HG03135 (cell line): ENCODE results near the gene CCM2.

Experiments used
- ATAC-seq: cut with Tn5 transposase; IDR thresholded peaks from one replicate; pipeline ENCODE4 v1.9.1; 2021; ENCODE audit warnings: mild to moderate bottlenecking, moderate library complexity; ENCODE audit not compliant: unreplicated experiment

CCM2 gene

DNA sequence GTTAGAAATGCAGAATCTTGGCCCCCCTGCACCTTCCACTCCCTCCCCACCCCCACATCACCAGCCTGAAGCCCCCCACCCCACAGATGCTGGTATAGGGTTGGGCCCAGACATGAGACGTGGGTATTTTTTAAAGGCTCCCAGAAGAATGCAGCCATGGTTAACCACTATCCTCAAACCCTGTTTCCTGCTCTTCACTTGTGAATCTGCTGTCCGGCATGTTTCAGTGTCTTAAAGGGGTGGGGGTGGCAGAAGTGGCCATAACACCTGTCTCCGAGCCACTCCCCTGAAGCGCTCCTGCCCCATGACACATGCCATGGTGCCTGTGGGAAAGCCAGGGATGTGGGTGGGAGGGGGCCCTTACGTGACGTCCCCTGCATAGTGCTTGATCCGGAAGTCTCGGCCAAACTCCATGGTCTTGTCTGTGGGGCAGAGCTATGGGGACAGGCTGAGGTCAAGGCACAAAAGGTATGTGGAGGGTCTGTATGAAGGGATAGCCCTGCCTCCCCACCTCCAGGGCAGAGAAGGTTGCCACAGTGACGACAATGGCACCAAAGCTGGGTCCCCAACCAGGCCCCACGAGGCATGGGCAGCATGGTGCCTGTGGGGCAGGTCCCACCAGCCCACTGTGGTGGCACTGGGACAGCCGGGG, 30.8 kb upstream of the CCM2 start:
- ATAC-seq: no peak

DNA sequence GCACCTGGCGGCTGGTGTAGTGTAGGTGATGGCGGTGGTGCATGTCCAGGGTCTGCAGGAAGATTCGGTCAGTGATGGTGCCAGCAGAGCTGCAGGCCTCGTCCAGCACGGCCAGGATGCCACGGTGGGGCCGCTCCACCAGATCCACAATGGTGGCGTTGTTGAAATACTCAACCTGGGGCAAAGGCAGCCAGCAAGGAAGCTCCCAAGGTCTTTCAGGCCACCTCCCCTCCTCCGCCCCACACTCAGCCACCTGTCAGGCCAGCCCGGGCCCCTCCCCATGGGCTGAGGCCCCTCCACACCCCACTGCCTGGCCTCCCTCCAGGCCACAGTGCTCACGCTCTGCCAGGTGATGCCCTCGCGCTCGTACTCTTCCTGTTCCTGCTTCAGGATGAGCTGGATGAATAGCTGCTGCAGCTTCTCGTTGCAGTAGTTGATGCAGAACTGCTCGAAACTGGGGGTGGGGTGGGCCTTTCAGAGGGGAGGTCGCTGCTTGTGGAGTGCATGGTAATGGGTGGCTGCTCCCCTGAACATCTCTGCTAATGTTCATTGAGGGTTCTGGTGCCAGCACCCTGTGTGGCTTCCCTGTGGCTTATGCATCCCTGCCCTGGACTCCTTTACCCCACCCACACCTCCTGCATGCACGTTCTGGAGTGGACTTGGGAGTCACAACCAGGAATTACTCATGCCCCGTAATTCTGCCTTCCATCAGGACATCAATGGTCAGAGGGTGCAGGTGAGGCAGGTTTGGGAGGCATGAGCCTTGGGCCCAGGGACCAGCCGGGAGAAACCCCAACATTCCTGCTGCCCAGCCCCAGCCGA, 30.1 kb upstream of the CCM2 start:
- no peak for ATAC-seq

- no peak for ATAC-seq
These were observed 29.4 kb upstream of the CCM2 start for GRCh38 chr7:44970523-44971051.

DNA sequence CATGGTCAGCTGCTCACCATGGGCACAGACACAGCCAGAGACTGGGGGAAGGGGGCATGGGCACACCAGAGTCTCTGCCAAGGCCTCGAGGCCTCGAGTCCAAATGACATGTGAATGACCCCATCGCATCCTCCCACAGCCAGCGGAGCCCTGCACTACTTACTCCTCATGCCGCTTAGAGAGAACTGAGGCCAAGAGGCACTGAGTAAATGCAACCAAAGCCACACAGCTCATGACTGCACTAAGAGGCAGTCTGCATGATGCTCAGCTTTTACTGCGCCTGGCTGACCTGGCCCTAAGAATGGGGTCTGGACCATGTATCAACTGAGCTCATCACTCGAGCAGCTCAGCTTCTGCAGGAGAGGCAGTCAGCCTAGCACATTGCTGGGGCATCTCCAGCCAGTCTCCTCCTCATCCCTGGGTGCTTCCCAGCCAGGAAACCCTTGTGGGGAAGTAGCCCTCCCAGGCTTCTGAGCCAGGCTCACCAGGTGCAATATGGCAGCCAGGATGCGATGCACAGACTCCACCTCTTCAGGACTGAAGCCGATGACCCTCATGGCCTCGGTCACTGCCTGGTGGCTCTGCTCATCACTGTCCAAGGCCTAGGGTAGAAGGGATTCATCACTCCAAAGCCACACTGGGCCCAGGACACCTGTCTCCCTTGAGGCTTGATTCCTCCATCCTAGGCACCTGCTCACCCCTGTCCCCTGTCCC, 28.7 kb upstream of the CCM2 start:
- ATAC-seq: no peak

DNA sequence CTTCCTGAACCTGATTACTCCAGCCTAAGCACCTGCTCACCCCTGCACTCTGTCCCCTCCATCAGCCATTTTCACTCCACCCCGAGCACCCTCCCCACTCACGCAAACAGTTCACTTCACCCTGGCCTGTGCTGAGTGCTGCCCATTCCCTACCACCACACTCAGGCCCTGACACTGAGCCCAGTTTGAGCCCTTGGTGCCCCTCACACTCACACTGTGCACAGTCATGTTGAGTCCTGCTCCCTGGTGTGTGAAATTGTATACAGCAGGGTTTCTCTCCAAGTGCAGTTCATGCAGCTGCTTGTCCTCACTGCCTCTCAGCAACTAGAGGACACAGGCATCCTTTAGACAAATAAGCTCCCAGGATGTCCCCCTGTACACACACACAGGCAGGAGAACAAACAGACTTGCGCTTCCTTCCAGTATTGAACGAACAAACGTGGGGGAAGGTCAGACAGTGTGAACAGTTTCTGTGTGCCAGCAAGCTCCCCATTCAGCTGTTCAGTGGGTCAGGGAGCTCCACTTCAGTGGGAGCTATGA, 28.0 kb upstream of the CCM2 start:
- no peak for ATAC-seq

GRCh38 chr7:44972562-44972961, 27.4 kb upstream of the CCM2 start:
- ATAC-seq: no peak

GRCh38 chr7:44973610-44974401, 26.2 kb upstream of the CCM2 start:
- ATAC-seq: no peak

- no peak for ATAC-seq
These were observed 25.5 kb upstream of the CCM2 start for GRCh38 chr7:44974549-44974948.

DNA sequence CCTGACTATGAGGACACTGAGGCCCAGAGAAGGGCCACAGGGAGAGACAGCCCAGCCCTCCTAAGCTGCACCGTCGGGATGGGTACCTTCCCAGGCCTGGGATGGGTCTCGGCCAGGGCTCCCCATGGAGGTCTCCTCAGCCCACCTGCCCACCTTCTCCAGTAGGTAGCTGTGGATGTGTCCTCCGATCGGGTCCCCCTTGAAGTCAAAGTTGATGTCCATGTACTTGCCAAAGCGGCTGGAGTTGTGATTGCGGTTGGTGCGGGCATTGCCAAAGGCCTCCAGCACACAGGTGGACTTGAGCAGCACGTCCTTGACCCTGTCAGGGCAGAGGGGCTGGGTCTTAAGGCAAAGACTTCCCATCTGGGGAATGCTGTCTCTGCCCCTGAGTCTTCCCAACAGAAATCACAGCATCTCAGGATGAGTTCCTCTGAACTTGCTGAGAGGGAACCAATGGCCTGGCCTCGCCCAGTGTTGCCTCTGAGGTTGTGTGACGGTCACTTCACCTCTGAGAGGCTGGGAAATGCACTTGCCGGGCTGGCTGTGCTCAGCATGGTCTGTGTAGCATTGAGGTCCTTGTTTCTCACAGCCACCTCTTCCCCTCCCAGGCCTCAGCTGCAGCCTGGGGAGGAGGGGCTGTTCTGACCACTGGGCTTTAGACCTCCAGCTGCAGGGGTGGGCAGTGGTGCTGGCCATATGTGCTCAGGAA, 24.5 kb upstream of the CCM2 start:
- ATAC-seq: no peak

DNA sequence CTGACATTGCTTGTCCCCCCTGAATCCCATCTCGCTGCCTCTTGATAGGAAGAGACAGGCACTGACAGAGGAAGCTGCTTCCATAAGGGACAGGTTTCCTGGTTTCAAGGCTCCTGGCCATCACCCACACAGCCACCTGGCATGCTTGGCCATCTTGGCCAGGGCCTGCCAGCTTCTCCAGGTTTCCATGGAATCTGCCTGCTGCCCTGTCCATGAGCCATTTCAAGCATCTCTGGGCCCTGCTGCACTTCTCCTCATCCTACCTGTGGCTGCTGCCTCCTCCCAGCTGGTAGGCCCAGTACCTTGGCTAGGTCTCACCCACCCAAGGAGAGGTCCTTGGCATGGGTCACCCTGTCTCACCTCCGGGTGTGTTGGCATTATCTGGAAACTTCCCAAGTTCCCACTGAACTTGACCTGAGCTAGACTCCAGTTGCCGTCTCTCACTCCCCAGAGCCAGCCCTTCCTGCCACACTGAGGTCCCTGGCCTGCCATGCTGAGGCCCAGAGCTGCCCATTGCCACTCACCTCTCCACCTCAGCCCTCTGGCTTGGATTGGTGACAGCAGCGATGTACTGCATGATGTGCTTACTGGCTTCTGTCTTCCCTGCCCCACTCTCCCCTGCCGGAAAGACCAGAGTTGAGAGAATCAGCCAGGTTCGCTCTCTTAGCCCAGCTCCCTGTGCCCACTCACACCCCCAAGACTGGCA, 23.8 kb upstream of the CCM2 start:
- no peak for ATAC-seq

GRCh38 chr7:44976746-44977196, 23.2 kb upstream of the CCM2 start:
- ATAC-seq: no peak

GRCh38 chr7:44977304-44977958, 22.6 kb upstream of the CCM2 start:
- ATAC-seq: no peak

- ATAC-seq: no peak
These were observed 22.1 kb upstream of the CCM2 start for GRCh38 chr7:44977959-44978335.

DNA sequence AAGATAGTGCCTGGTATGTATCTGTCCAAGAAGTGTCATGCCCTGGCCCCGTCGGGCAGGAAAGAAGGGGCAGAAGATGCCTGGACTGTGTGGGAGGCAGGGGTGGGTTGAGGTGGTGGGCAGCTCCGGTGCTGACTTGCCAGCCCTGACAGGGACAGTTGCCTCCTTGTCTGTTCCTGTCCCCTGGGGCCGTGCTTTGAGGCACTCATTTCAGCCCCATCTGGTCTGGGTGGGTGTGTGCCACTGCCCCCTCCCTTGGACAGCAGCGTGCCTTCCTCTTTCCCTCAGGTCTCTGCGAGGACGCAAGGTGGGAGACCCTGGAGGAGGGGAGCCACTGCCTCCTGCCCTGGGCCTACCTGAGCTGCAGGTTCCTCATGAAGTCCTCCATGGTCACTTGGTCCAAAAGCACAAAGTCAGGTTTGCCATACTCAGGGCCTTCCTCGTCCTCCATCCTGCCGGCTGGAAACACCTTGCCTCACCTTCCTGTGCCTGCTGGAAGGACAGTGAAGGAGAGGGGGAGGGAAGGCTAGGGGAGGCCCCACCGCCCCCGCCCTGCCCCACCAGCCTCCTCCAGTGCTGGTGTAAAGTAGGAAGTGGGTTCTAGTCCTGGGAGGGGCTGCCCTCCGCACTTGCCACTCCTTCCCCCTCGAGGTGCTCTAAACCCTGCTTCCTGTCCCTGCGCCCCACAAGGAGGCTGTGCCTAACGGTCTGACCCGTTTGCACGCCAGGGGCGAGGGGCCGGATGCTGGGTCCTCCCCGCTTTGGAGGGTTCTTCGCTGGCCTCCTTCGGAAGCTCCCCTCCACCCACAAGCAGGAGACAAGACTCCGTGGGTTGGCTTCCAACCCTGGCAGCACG, 21.3 kb upstream of the CCM2 start, which contains the start of gene MYO1G:
MYO1G (minus strand) TSS at position 505 of the 856 bp plus-strand sequence; CDS start at position 451, 54 bp downstream.
- ATAC-seq: peak; percentile 60

DNA sequence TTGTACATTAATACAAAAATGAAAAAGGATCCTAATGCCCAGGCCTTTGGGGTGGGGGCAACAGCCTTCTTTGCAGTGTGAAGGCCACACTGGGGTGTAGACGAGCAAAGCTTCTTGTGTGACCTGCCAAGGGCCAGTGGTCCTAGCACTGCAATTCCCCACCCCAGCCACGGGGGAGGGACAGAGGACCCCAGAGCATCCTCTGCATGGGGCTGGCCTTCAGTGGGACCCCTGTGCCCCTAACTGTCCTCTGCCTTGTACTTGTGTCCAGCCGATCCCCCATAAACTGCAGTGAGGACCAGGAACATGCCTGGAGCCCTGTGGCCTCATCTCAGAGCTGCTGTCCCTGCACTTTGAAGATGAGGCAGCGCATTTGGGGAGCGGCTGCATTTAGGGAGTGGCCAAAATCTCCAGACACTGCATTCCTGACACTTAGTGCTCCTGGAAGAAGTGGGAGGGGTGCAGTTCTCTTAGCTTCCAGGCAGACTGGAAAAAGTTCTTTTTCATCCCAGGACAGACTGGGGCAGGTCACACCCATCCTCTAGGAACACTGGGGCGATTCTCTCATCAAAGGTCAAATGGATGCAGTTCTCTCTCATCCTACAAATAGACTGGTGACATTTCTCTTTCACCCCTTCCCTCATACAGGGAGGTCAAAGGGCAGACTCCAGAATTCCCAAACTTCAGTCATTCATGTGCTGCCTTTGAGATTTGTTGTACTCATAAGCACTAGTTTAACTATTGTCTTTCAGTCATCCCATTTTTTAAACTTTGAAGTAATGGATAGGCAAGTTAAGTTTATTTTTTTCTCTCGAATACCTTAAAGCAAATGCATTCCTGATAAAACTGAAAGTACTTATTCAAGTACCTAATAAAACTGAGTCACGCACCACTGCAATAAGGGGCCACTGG, 20.3 kb upstream of the CCM2 start:
- ATAC-seq: peak; percentile 13

DNA sequence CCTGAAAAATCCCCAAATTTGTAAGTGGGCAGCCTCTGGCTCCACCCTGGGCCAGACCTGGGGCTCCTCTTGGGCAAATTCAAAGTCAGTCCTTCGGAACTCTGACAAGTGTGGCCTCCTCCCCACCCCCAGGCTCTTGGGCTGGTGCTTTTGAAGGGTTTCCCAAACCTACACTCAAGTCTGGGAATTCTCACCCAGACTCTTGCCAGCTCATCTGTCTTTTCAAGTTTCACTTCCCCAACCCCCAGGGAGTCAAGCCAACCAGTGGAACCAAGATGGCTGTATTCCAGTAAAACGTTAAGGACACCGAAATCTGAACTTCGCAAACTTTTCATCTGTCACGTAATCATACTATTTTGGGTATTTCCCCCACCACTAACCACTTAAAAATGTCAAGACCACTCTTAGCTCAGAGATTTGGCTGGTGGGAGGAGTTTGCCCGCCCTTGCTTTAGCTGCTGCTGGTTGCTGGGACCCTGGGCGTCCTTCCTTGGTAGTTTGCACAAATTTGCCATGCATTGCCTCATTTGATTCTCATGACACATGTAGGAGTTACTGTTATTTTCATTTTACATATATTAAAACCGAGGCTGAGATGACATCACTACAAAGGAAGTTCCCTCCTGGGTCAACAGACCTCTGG, 19.5 kb upstream of the CCM2 start:
- ATAC-seq: peak; percentile 42
